PC-3 (cell line): ENCODE results near the gene JARID2.

Experiments
- CTCF ChIP-seq: fragments of 300-600 bp; sonication (generic); conservative IDR thresholded peaks from 2 replicates; pipeline ENCODE4 v1.5.1; 2017; ENCODE audit warnings: antibody characterized with exemption, low read depth, mild to moderate bottlenecking, low read length
- EZH2 ChIP-seq: fragments of 300-600 bp; sonication (generic); IDR thresholded peaks from one replicate; pipeline ENCODE4 v1.6.1; 2017; ENCODE audit warnings: antibody characterized with exemption, mild to moderate bottlenecking, low read length; ENCODE audit not compliant: unreplicated experiment

- TF ChIP-seq CTCF, result no peak
- no peak for TF ChIP-seq EZH2
These were observed 83.4 kb downstream of the JARID2 start for GRCh38 chr6:15329197-15329671.
